ENCODE measurements around the gene MMP1. TPM values are rescaled to one million over a fixed set of nuclear protein-coding genes. Genes with fewer than 3 reads are reported as not detected.

The MMP1 gene
- total and polyA plus RNA-seq, 2 of the 4 experiments (the other 2 are of a cell fraction), result 166 to 245 TPM

DNA sequence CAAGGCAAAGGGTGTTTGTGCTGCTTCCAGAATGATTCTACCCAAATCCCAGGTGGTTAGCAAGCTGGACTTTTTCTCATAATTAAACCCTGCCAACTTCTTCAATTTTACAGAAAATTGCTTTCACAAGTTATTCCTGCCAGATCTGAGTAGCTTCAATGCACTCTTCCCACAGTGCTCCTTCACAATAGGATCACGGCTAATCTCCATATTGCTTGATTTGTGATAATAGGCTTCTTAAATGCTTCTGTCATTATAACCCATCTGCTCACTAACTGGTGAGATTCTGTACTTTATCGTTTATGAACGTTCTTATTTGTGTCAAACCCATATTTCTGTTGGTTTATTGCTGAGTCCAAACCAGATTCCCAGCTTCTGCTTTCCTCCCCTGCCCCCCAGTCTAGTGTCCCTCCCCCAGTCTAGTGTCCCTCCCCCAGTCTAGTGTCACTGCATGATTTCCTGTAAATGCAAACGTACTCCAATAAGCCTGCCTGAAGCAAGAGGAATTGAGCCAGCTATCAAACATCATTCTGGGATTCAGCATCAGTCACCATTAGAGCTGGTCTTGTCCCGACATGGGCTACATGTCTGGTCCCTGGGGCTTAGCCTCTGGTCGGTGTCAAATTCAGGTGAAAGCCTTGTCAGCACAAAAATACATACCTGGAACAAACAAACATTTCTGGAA, 31.5 kb upstream of the MMP1 start:
- Histone ChIP-seq H2BK15ac (ENCODE audit: low read depth, low read length) (no peak overlapping the region), H2BK120ac (ENCODE audit: low read depth, low read length) (no peak overlapping the region), H3K18ac (ENCODE audit: low read depth, low read length) (no peak overlapping the region), H4K5ac (ENCODE audit: low read depth, low read length) (no peak overlapping the region), H2BK20ac (ENCODE audit: low read depth, low read length) (no peak overlapping the region), H3K9me3 (ENCODE audit: control insufficient read depth, insufficient read depth, low read length) (peaks cover 3% of the 10 kb centered on the region; the same call in 1 of the 2 replicates), H3K79me1 (ENCODE audit: low read depth in 1 of 2, low read length in 2 of 2) (no peaks in the 10 kb centered on the region), H4K91ac (ENCODE audit: insufficient read depth, low read depth, low read length) (no peak overlapping the region), H3K14ac (replicated peaks; ENCODE audit: low read depth, low read length) (no peak overlapping the region), H2AK5ac (ENCODE audit: low read depth, low read length) (no peak overlapping the region), H3K4ac (ENCODE audit: low read depth, low read length) (no peak overlapping the region), H2BK5ac (ENCODE audit: low read depth, low read length, poor library complexity, severe bottlenecking) (no peak overlapping the region), H4K8ac (ENCODE audit: low read depth in 2 of 2, low read length in 2 of 2) (no peak overlapping the region), H2AK9ac (replicated peaks; ENCODE audit: low read depth, low read length, poor library complexity) (no peak overlapping the region), H2AFZ (replicated peaks; ENCODE audit: low read length, poor library complexity) (no peak overlapping the region), H3K4me2 (ENCODE audit: low read depth, low read length) (no peak overlapping the region), H3K27me3 (ENCODE audit: control insufficient read depth, insufficient read depth, low read length) (no peaks in the 10 kb centered on the region; the same call in 1 of the 2 replicates), H3K56ac (ENCODE audit: extremely low read depth, insufficient read depth, low read length) (no peak overlapping the region), H3K9me1 (ENCODE audit: insufficient read depth, low read length) (0 out of 2 replicates have a peak, but pooled peaks cover 2% of the 10 kb centered on the region), H3K23ac (ENCODE audit: low read depth, low read length) (no peak overlapping the region), H3K4me3 (ENCODE audit: insufficient read depth, low read depth, low read length) (no peak overlapping the region), H3K9ac (ENCODE audit: low read depth, low read length) (no peak overlapping the region), H3K36me3 (ENCODE audit: control insufficient read depth, insufficient read depth, low read length) (no peaks in the 10 kb centered on the region), H4K20me1 (ENCODE audit: insufficient read depth, low read length) (no peaks in the 10 kb centered on the region), H3K27ac (ENCODE audit: insufficient read depth, low read length) (no peak overlapping the region), H3K4me1 (ENCODE audit: control insufficient read depth, insufficient read depth, low read length) (no peaks in the 10 kb centered on the region)
- ChIA-PET POLR2A (ENCODE audit: unreplicated experiment) (no interaction called here), CTCF (interaction anchor here (0.5 to 0.6 kb wide), 2 partner anchors 15 to 219 kb away, joined by 4 read pairs; no protein-coding TSS in a partner anchor)
- dilution Hi-C loops (cut with HindIII; ENCODE audit: low sequenced_read_pairs, unreplicated experiment), result no loop called here
- 76% methylated on average over 4 of the region's 6 CpGs; no CpG with 5 or more reads in 1 of the 2 experiments for WGBS, 2 experiments (ENCODE audit: extremely low coverage in 2 of 2, insufficient read length in 1 of 2)
- DNase-seq, result no peak
- no TSS peak for BruUV-seq (replicated peaks)
- in situ Hi-C loops (cut with MboI; ENCODE audit: low sequenced_read_pairs), result no loop called here
- TF ChIP-seq RCOR1 (IDR thresholded peaks at IDR 0.05; ENCODE audit: insufficient replicate concordance, low read length) (no peak), MAZ (IDR thresholded peaks at IDR 0.05; ENCODE audit: borderline replicate concordance, low read depth, low read length) (no peak), CHD1 (IDR thresholded peaks at IDR 0.05; ENCODE audit: low read depth, low read length) (no peak), BHLHE40 (IDR thresholded peaks at IDR 0.05; ENCODE audit: low read depth, low read length) (no peak), FOS (IDR thresholded peaks at IDR 0.05; ENCODE audit: low read depth, low read length) (no peak), RAD21 (IDR thresholded peaks at IDR 0.05; ENCODE audit: low read length) (no peak), MAFK (IDR thresholded peaks at IDR 0.05; ENCODE audit: low read depth, low read length) (no peak), RFX5 (IDR thresholded peaks at IDR 0.05; ENCODE audit: low read depth, low read length) (no peak), MXI1 (IDR thresholded peaks at IDR 0.05; ENCODE audit: borderline replicate concordance, low read depth, low read length) (no peak), SMC3 (IDR thresholded peaks at IDR 0.05; ENCODE audit: low read depth, low read length) (no peak), NFE2L2 (IDR thresholded peaks at IDR 0.05; ENCODE audit: low read depth, low read length) (no peak)
- TF ChIP-seq, protein P1, sequence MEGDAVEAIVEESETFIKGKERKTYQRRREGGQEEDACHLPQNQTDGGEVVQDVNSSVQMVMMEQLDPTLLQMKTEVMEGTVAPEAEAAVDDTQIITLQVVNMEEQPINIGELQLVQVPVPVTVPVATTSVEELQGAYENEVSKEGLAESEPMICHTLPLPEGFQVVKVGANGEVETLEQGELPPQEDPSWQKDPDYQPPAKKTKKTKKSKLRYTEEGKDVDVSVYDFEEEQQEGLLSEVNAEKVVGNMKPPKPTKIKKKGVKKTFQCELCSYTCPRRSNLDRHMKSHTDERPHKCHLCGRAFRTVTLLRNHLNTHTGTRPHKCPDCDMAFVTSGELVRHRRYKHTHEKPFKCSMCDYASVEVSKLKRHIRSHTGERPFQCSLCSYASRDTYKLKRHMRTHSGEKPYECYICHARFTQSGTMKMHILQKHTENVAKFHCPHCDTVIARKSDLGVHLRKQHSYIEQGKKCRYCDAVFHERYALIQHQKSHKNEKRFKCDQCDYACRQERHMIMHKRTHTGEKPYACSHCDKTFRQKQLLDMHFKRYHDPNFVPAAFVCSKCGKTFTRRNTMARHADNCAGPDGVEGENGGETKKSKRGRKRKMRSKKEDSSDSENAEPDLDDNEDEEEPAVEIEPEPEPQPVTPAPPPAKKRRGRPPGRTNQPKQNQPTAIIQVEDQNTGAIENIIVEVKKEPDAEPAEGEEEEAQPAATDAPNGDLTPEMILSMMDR (conservative IDR thresholded peaks at IDR 0.05; ENCODE audit: low read depth, low read length), result no peak
- TF ChIP-seq, protein P2, sequence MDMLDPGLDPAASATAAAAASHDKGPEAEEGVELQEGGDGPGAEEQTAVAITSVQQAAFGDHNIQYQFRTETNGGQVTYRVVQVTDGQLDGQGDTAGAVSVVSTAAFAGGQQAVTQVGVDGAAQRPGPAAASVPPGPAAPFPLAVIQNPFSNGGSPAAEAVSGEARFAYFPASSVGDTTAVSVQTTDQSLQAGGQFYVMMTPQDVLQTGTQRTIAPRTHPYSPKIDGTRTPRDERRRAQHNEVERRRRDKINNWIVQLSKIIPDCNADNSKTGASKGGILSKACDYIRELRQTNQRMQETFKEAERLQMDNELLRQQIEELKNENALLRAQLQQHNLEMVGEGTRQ (IDR thresholded peaks at IDR 0.05; ENCODE audit: low read depth, low read length), result no peak
- intact Hi-C loops (cut with micrococcal nuclease), result no loop called here
- no peak for ATAC-seq (ENCODE audit: low read depth)

Measured in IMR-90 (cell line).